HK-2 (cell line): Measurements from ENCODE around the gene TMEM217.

Experiments
- DNase-seq: peaks from one replicate; pipeline ENCODE4 v3.0.0-alpha.2; 2018; ENCODE audit not compliant: unreplicated experiment

The TMEM217 gene

GRCh38 chr6:37244430-37245310 is 13.3 kb downstream of the TMEM217 start:
- peak; percentile 53 for DNase-seq

GRCh38 chr6:37243816-37244370 is 14.1 kb downstream of the TMEM217 start:
- no peak for DNase-seq

- no peak for DNase-seq
Observed at GRCh38 chr6:37243131-37243815, 14.7 kb downstream of the TMEM217 start.

- DNase-seq, result peak; percentile 79
Observed at GRCh38 chr6:37242429-37243052, 15.4 kb downstream of the TMEM217 start.

- DNase-seq, result peak; percentile 52
Observed at GRCh38 chr6:37241775-37242428, 16.0 kb downstream of the TMEM217 start.

- DNase-seq, result no peak
Observed at GRCh38 chr6:37241131-37241530, 16.8 kb downstream of the TMEM217 start.

- DNase-seq, result peak; percentile 97
Observed at GRCh38 chr6:37239950-37240713, 17.8 kb downstream of the TMEM217 start.

GRCh38 chr6:37239526-37239925 is 18.4 kb downstream of the TMEM217 start:
- no peak for DNase-seq

GRCh38 chr6:37238381-37238780 is 19.6 kb downstream of the TMEM217 start:
- DNase-seq, result no peak

GRCh38 chr6:37237789-37238188 is 20.2 kb downstream of the TMEM217 start:
- no peak for DNase-seq

- no peak for DNase-seq
Observed at GRCh38 chr6:37236921-37237320, 21.0 kb downstream of the TMEM217 start.

- DNase-seq, result no peak
Observed at GRCh38 chr6:37233541-37233940, 24.4 kb downstream of the TMEM217 start.

GRCh38 chr6:37232430-37233017 is 25.4 kb downstream of the TMEM217 start:
- no peak for DNase-seq

- no peak for DNase-seq
Observed at GRCh38 chr6:37230104-37230503, 27.8 kb downstream of the TMEM217 start.

GRCh38 chr6:37225350-37226169 is 32.4 kb downstream of the TMEM217 start:
- no peak for DNase-seq

- no peak for DNase-seq
Observed at GRCh38 chr6:37222992-37223391, 35.0 kb downstream of the TMEM217 start.

- peak; percentile 88 for DNase-seq
Observed at GRCh38 chr6:37222125-37222967, 35.6 kb downstream of the TMEM217 start.

GRCh38 chr6:37221585-37222124 is 36.3 kb downstream of the TMEM217 start:
- DNase-seq, result no peak
